Endothelial cell (in vitro differentiated cells): ENCODE measurements around the gene ARHGEF2. TPM values are rescaled to one million over a fixed set of nuclear protein-coding genes. Genes with fewer than 3 reads are reported as not detected.
A peak's percentile ranks its signal among the peaks of the same experiment; 100 is the strongest.

Experiments used
- DNase-seq: peaks from one replicate; pipeline ENCODE4 v3.0.0; 2021; ENCODE audit warnings: low spot score
- H3K27ac Mint-ChIP-seq: one replicate; pipeline ENCODE4 v1.8.0; 2021; ENCODE audit warnings: mixed read lengths, inconsistent platforms; ENCODE audit not compliant: unreplicated experiment
- H3K27me3 Mint-ChIP-seq: one replicate; pipeline ENCODE4 v1.8.0; 2021; ENCODE audit warnings: mild to moderate bottlenecking, moderate library complexity, mixed read lengths, inconsistent platforms; ENCODE audit not compliant: unreplicated experiment
- H3K36me3 Mint-ChIP-seq: one replicate; pipeline ENCODE4 v1.8.0; 2021; ENCODE audit warnings: mild to moderate bottlenecking, low read depth, mixed read lengths, inconsistent platforms; ENCODE audit not compliant: unreplicated experiment
- H3K4me1 Mint-ChIP-seq: one replicate; pipeline ENCODE4 v1.8.0; 2021; ENCODE audit warnings: mild to moderate bottlenecking, mixed read lengths, inconsistent platforms; ENCODE audit not compliant: unreplicated experiment
- H3K4me3 Mint-ChIP-seq: one replicate; pipeline ENCODE4 v1.8.0; 2021; ENCODE audit warnings: mild to moderate bottlenecking, mixed read lengths, inconsistent platforms; ENCODE audit not compliant: unreplicated experiment
- H3K9me3 Mint-ChIP-seq: one replicate; pipeline ENCODE4 v1.8.0; 2021; ENCODE audit warnings: mixed read lengths, inconsistent platforms; ENCODE audit not compliant: unreplicated experiment
- total RNA-seq: library from RNA; stranded (reverse); fragmentation: NEBNext Ultra II Directional; extraction: Animal tissue kit (Norgen Biotek cat#: 25700); gene quantifications from one replicate; pipeline ENCODE4 v1.2.1, GENCODE V29; 2021; ENCODE audit not compliant: unreplicated experiment
- TF ChIP-seq, protein P1 (sequence below): fragments of 200-600 bp; sonication (generic); IDR thresholded peaks from one replicate; pipeline ENCODE4 v1.5.0; 2021; ENCODE audit warnings: antibody characterized with exemption; ENCODE audit not compliant: unreplicated experiment

The ARHGEF2 gene
- total RNA-seq, 1 donor from 2014 or later, result 244 TPM

GRCh38 chr1:155911156-155912055 lies 66.9 kb downstream of the ARHGEF2 start, which contains the start of gene RIT1:
Gene RIT1, minus strand, starts transcription at chr1:155911349. Its CDS starts 588 bp downstream, at chr1:155910761.
- peaks cover 10% of the 10 kb centered on the region for H3K4me1 Mint-ChIP-seq
- TF ChIP-seq, protein P1, sequence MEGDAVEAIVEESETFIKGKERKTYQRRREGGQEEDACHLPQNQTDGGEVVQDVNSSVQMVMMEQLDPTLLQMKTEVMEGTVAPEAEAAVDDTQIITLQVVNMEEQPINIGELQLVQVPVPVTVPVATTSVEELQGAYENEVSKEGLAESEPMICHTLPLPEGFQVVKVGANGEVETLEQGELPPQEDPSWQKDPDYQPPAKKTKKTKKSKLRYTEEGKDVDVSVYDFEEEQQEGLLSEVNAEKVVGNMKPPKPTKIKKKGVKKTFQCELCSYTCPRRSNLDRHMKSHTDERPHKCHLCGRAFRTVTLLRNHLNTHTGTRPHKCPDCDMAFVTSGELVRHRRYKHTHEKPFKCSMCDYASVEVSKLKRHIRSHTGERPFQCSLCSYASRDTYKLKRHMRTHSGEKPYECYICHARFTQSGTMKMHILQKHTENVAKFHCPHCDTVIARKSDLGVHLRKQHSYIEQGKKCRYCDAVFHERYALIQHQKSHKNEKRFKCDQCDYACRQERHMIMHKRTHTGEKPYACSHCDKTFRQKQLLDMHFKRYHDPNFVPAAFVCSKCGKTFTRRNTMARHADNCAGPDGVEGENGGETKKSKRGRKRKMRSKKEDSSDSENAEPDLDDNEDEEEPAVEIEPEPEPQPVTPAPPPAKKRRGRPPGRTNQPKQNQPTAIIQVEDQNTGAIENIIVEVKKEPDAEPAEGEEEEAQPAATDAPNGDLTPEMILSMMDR, result no peak
- no peaks in the 10 kb centered on the region for H3K9me3 Mint-ChIP-seq
- DNase-seq, result peak; percentile 84
- H3K4me3 Mint-ChIP-seq, result peak within 1 kb of the TSS; percentile 99
- H3K27me3 Mint-ChIP-seq, result no peaks in the 10 kb centered on the region
- H3K27ac Mint-ChIP-seq, result peak within 1 kb of the TSS; percentile 94
- peaks cover 27% of the 10 kb centered on the region for H3K36me3 Mint-ChIP-seq

DNA sequence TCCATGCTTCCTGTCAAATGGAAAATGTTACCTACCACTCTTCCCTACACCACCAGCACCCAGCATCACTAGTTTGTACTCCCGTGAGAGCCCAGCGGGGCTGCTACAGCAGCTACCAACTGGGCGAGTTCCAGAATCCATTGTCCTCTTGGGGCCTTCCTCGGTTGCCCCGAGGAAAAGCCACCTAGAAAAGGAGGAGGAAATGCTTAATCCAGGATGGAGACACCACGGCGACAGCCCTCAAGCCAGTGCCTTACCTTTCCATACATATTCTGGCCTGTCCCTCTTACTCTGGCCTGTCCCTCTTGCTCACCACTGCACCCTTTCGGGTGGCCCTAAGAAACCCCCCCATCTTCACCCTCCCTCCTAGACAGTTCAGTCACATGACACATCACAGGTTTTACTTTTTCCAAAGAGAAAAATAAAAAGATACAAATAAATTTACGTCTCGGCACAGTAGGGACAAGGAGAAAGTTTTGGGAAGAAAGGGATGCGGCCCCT lies 67.7 kb downstream of the ARHGEF2 start:
- TF ChIP-seq, protein P1, result no peak
- Mint-ChIP-seq H3K36me3 (peaks cover 22% of the 10 kb centered on the region), H3K27me3 (no peaks in the 10 kb centered on the region), H3K4me3 (peak overlapping the region; percentile 99), H3K4me1 (peaks cover 11% of the 10 kb centered on the region), H3K9me3 (no peaks in the 10 kb centered on the region), H3K27ac (peak overlapping the region; percentile 94)
- peak; percentile 6 for DNase-seq

GRCh38 chr1:155909894-155910293 lies 68.5 kb downstream of the ARHGEF2 start:
- no peak for DNase-seq
- H3K27me3 Mint-ChIP-seq, result no peaks in the 10 kb centered on the region
- H3K36me3 Mint-ChIP-seq, result peaks cover 21% of the 10 kb centered on the region
- H3K27ac Mint-ChIP-seq, result peak overlapping the region; percentile 38
- H3K4me3 Mint-ChIP-seq, result peak overlapping the region; percentile 99
- H3K9me3 Mint-ChIP-seq, result no peaks in the 10 kb centered on the region
- TF ChIP-seq, protein P1, result no peak
- peaks cover 11% of the 10 kb centered on the region for H3K4me1 Mint-ChIP-seq

DNA sequence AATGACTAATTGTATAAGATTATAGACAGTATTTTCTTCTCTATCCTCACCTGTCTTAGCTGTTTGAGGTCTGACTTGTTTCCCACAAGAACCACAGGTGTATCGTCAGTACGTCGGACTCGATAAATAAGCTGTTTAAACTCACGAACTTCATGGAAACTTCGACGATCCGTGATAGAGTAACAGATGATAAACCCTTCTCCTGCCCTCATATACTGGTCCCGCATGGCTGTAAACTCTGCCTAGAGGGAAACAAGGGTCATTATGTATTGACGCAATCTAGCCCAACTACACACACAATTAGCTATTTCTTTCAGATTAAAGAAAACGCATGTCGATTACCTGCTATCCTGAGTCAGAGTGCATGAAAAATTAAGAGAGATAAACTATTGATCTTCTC lies 74.1 kb downstream of the ARHGEF2 start:
- H3K4me3 Mint-ChIP-seq, result no peak overlapping the region
- no peak overlapping the region for H3K27ac Mint-ChIP-seq
- peaks cover 2% of the 10 kb centered on the region for H3K4me1 Mint-ChIP-seq
- no peak for DNase-seq
- no peaks in the 10 kb centered on the region for H3K27me3 Mint-ChIP-seq
- TF ChIP-seq, protein P1, result no peak
- peaks cover 26% of the 10 kb centered on the region for H3K36me3 Mint-ChIP-seq
- H3K9me3 Mint-ChIP-seq, result no peaks in the 10 kb centered on the region

- H3K27me3 Mint-ChIP-seq, result peaks cover 2% of the 10 kb centered on the region
- no peak overlapping the region for H3K27ac Mint-ChIP-seq
- no peak overlapping the region for H3K4me3 Mint-ChIP-seq
- H3K36me3 Mint-ChIP-seq, result peaks cover 35% of the 10 kb centered on the region
- no peak for DNase-seq
- H3K4me1 Mint-ChIP-seq, result no peaks in the 10 kb centered on the region
- TF ChIP-seq, protein P1, result no peak
- H3K9me3 Mint-ChIP-seq, result no peaks in the 10 kb centered on the region
Observed at GRCh38 chr1:155900161-155900560, 78.2 kb downstream of the ARHGEF2 start.
